ENCODE measurements around the gene KXD1.
A peak's percentile ranks its signal among the peaks of the same experiment; 100 is the strongest.
"Not testable (repeated sequence)": the region's sequence is repeated elsewhere in the genome, so short reads cannot be mapped to it uniquely, and the experiment has no call there.

KXD1 gene, protein sequence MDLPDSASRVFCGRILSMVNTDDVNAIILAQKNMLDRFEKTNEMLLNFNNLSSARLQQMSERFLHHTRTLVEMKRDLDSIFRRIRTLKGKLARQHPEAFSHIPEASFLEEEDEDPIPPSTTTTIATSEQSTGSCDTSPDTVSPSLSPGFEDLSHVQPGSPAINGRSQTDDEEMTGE
- long read RNA-seq, donor 1, transcript KXD1-201 (5 exons, 1,426 nt), result major isoform, 32 of 41 reads
- long read RNA-seq, donor 1, transcript KXD1-205 (4 exons, 686 nt), result minor isoform, 8 of 41 reads
- long read RNA-seq, donor 1, partial matches to known transcripts, result 0 of 41 reads
- long read RNA-seq, donor 1, other reads (novel, unspliced or antisense), result 0 of 41 reads
- long read RNA-seq, donor 2, transcript KXD1-201 (5 exons, 1,426 nt), result major isoform, 12 of 16 reads
- long read RNA-seq, donor 2, partial matches to known transcripts, result 0 of 16 reads
- long read RNA-seq, donor 2, other reads (novel, unspliced or antisense), result 0 of 16 reads
- long read RNA-seq, donor 3, transcript KXD1-201 (5 exons, 1,426 nt), result major isoform, 14 of 17 reads
- long read RNA-seq, donor 3, partial matches to known transcripts, result 0 of 17 reads
- long read RNA-seq, donor 3, other reads (novel, unspliced or antisense), result 0 of 17 reads
- long read RNA-seq, donor 4, transcript KXD1-205 (4 exons, 686 nt), result minor isoform, 7 of 18 reads
- long read RNA-seq, donor 4, transcript KXD1-201 (5 exons, 1,426 nt), result major isoform, 9 of 18 reads
- long read RNA-seq, donor 4, partial matches to known transcripts, result 0 of 18 reads
- long read RNA-seq, donor 4, other reads (novel, unspliced or antisense), result 0 of 18 reads
- long read RNA-seq, donor 5, transcript KXD1-201 (5 exons, 1,426 nt), result major isoform, 21 of 27 reads
- long read RNA-seq, donor 5, partial matches to known transcripts, result 0 of 27 reads
- long read RNA-seq, donor 5, other reads (novel, unspliced or antisense), result 0 of 27 reads
- long read RNA-seq, donor 6, transcript KXD1-201 (5 exons, 1,426 nt), result major isoform, 12 of 19 reads
- long read RNA-seq, donor 6, partial matches to known transcripts, result 0 of 19 reads
- long read RNA-seq, donor 6, other reads (novel, unspliced or antisense), result 0 of 19 reads
- long read RNA-seq, donor 7, result 0 reads
- long read RNA-seq, donor 8, transcript KXD1-201 (5 exons, 1,426 nt), result major isoform, 19 of 35 reads
- long read RNA-seq, donor 8, partial matches to known transcripts, result 11 of 35 reads
- long read RNA-seq, donor 8, other reads (novel, unspliced or antisense), result 0 of 35 reads

DNA sequence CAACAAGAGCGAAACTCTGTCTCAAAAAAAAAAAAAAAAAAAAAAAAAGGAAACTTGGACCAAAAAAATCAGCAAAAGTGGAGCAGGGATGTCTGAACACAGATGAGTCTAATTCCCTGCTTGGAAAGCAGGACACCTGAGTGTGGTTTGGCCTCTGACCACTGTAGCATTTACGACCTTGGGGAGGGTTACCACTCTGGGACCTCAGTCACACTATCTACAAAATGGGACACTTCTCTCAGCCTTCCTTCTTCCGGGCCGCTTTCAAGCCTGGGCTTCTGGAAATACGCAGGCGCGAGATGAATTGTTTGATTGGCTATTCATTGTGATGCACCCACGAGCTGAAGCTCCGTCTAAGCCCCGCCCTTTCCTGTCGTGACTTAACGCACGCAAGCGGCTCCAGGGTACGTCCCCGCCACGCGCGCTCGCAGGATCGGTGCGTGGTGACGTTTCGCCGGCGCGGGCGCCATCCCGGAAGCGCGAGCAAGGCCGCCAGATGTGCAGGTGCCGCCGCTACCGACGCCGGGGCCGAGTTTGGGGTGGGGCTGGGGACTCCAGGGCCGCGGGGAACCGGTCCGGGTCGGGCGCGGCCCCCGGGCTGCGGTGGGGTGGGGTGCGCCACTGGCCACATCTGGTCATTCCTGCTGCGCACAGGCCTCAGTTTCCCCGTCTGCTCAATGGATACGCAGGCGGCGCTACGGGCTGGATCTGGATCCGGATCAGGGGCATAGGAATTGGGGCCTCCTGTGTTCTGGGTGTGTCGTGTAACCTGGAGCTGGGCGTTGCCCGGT, at the start of gene KXD1:
Gene KXD1, plus strand, starts transcription at position 460 of the 791 bp plus-strand sequence. CDS start 4,187 bp downstream, outside the sequence.
- DNase-seq, result peak; percentile 73

DNA sequence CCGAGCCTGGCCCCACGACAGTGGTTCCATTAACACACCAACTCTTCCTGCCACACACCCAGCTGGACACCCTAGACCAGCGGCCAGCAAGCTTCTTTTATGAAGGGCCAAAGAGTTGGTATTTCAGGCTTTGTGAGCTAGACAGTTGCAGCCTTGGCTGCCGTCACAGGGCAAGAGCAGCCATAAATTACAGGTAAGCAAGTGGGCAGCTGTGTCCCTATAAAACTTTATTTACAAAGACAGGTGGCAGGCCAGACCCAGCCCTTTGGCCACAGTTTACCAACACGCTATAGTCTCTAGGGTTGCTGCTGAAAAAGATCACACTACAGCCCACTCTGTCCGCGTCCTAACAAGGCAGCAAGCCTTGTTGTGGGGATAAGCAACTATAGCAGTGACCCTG, 49.1 kb upstream of the KXD1 start:
- DNase-seq, result no peak

GRCh38 chr19:18510216-18510615, 47.5 kb upstream of the KXD1 start:
- no peak for DNase-seq

DNA sequence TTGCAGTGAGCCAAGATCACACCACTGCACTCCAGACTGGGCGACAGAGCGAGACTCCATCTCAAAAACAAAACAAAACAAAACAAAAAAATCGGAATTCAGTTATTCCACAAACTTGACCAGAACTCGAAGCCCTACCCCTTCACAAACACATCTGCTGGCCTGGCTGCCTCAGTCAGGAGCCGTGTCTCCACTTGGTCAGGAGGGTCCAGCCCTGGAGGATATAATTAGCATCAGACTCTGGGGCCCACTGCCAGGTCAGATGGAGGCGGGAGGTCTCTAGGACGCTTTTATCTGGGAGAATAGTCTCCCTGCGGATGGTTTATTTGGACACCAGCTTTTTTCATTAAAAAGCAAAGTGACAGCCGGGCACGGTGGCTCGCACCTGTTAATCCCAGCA, 43.8 kb upstream of the KXD1 start:
- DNase-seq, result no peak

DNA sequence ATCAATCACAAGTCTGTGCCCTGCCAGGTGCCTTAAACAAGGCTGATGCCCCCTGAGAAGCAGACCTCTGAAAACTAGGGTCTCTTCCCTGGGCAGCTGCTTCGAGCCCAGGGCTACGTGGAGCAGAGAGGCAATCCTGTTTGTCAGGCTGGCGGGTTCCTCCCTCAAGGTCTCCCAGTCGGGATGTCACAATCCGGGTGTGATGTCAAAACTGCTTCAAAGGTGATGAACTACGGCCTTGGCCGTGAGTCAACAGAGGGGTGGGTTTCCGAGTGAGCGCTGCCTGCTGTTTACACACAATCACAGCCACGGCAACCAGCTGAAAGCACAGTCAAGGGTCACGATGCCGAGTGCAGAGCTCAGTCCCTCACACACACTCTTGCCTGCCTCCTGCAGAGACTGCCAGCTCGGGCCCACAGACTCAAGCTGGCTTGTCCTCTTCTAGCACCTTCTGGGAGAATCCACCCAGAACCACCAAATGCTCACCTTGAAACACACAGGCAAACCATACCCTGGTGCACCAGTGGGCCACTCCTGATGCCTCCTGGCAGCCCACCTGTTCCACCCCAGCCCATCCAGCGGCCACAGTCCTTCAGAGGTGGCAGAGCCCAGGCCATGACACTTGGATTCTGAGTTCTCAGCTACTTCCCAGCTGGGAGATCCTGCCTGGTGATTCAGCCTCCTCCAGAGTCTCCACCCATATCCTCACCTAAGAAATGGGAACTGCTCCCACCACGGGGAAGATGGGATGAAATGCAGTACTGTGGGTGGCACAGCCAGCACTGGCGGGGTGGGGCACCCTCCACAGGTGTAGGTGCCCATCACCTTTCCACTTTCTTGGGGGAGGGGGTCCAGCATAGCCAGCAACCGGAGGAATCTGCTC, 42.6 kb upstream of the KXD1 start:
- DNase-seq, result no peak

- no peak for DNase-seq
Measured at GRCh38 chr19:18515959-18516358, 41.7 kb upstream of the KXD1 start.

- no peak for DNase-seq
Measured at GRCh38 chr19:18517606-18518005, 40.1 kb upstream of the KXD1 start.

DNA sequence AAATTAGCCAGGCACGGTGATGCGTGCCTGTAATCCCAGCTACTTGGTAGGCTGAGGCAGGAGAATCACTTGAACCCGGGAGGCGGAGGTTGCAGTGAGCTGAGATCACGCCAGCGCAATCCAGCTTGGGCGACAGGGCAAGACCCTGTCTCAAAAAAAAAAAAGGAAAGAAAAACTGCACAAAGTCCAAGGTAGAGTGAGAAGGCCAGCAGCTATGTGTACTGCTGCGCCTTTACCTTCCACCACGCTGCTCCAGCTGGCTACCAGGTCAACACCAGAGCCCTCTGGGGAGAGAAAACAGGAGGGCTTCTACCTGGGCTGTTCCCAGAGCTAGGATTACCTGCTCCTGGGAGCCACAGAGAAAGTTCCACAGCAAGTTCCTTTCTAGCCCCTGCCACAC, 39.0 kb upstream of the KXD1 start:
- DNase-seq, result no peak

- DNase-seq, result peak; percentile 79
Measured at GRCh38 chr19:18519962-18520847, 37.5 kb upstream of the KXD1 start.

DNA sequence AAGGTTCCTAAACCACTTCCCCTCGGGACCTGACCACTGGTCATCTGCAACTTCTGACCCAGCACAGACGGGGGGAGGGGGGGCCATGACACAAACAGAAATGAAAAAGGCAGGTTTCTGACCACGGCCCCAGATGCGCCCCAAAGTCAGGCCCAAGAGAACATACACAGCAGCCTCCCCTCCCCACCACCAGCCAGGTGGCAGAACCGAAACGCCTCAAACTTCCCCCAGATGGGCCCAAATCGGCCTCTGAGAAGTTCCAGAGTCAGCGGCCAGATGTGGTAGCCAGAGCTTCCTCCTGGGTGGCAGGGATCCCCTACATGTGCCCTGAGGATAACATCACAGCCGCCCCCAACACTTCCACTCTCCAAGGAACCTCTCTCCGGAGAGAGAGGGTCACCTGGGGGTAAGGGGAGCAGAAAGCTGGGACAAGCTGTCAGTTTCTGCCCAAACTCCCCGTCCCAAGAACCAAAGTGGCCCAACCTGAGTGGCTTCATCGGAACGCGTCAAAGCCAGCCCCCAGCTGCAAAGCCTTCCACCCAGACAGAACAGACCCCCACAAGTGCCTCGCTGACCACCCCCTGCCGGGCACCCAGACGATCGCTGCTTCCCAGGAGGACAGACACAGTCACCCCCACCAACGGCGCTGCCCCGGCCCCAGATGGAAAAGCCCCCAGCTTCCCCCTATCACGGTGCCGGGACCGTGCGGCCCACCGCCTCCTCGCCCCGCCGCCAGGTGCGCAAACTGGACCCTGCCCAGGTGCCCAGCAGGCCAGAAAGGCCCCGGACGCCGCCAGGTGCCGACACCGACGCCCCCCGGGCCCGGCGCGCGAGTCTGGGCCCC, 36.6 kb upstream of the KXD1 start:
- DNase-seq, result peak; percentile 65

- DNase-seq, result peak; percentile 92
Measured at GRCh38 chr19:18521692-18522123, 36.0 kb upstream of the KXD1 start, which contains the start of gene ELL. ELL (minus strand) TSS chr19:18522070; CDS start chr19:18522055, 15 bp downstream.

DNA sequence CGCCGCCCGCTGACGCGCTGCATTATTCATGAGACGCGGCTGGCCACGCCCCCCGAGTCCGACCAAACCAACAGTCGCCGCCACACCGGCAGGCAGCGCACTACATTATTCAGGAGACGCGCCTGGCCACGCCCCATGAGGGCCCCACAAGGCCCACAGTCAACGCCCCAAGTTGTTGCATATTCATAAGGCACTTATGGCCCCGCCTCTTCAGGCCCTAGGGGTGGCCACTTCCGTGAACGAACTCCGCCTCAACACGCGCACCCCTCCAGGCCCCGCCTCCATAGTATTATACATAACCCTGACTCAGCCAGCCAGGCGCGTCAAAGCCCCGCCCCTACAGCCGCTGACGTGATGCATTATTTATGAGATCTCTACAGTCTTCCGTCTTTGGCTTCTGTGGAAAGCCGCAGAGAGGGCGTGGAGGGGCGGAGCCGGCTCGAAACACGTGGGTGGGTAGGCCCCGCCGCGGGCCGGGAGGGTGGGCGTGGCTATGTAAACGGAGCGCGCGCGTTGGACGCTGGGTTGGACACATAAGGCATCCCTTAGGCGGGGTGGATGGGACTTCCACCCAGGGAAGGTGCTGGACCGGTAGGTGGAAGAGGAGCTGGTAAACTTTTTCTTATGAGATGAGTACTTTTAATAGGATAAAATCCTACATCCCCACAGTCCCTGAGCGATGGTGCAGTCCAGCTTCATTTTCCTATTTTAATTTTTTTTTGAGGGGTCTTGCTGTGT, 35.4 kb upstream of the KXD1 start:
- peak; percentile 93 for DNase-seq

DNA sequence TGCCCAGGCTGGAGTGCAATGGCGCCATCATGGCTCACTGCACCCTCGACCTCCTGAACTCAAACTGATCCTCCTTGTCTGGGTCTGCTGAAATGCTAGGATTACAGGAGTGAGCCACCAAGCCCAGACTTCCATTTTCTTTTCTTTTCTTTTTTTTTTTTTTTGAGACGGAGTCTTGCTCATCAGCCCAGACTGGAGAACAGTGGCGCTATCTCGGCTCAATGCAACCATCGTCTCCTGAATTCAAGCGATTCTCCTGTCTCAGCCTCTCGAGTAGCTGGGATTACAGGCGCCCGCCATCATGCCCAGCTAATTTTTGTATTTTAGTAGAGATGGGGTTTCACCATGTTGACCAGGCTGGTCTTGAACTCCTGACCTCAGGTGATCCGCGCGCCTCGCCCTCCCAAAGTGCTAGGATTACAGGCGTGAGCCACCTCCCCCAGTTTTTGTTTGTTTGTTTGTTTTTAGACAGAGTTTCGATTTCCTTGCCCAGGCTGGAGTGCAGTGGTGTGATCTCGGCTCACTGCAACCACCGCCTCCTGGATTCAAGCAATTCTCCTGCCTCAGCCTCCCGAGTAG, 34.7 kb upstream of the KXD1 start:
- not testable (repeated sequence) for DNase-seq

DNA sequence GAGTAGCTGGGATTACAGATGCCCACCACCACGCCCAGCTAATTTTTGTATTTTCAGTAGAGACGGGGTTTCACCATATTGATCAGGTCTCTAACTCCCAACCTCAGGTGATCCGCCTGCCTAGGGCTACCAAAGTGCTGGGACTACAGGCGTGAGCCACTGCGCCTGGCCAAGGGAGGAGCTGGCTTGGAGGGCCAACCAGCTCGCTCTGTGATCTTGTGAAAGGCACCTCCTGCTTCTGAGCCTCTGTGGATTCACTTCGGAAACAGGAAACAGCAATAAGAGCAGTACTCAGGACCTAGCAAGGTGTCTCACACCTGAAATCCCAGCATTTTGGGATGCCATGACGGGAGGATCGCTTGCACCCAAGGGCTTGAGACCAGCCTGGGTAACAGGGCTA, 33.8 kb upstream of the KXD1 start:
- no peak for DNase-seq

DNA sequence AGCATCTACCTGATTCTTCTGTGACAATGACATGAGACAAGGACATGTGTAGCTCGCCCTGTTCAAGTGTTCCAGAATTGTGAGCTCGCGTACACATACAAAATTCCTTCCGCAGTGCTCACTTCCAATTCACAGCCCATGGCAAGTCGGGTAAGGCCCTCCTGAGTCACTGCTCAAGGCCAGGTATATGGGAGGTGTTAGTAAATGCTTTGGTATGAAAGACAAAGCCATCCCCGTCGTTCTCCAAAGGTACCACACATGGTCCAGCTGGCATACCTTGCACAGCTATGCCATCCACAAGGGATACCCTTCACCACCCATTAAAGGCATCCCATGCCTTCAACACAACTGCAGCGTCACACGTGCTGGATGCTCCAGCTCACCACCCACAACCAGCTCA, 31.4 kb upstream of the KXD1 start:
- DNase-seq, result no peak

DNA sequence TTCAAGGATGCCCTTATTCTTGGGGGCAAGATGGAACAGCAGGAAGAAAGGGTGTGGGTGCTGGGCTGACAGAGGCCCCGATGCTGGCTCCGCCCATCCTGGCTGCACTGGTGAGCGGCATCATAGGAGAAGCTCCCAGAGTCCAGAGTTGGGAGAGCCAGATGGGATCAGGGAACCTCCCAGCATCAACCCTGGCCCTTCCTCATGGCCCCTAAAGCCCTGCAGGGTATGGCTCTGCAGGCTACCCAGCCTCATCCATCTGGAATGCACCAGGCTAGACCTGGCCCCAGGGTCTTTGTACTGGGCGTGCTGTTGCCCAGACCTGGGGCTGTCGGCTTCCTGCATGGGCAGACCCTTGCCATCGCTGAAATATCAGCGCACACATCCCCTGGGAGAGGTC, 27.9 kb upstream of the KXD1 start:
- DNase-seq, result no peak

GRCh38 chr19:18531485-18531884, 26.2 kb upstream of the KXD1 start:
- no peak for DNase-seq
